HEK293T (cell line): ENCODE data around the gene MTF2.

ENCODE experiments used
- ARNT ChIP-seq: fragments of 450-650 bp; IDR thresholded peaks from 2 replicates; pipeline ENCODE4 v1.6.1; 2017; ENCODE audit warnings: mild to moderate bottlenecking
- BHLHE40 ChIP-seq: fragments of 450-650 bp; IDR thresholded peaks from 2 replicates; pipeline ENCODE4 v1.6.1; 2016; ENCODE audit warnings: mild to moderate bottlenecking, moderate library complexity, borderline replicate concordance
- CTBP1 ChIP-seq: fragments of 450-650 bp; IDR thresholded peaks from 2 replicates; pipeline ENCODE4 v1.6.1; 2016; ENCODE audit warnings: borderline replicate concordance
- ELF4 ChIP-seq: fragments of 450-650 bp; IDR thresholded peaks from 2 replicates; pipeline ENCODE4 v1.6.1; 2017; ENCODE audit warnings: antibody characterized with exemption
- FOXA1 ChIP-seq: fragments of 450-650 bp; IDR thresholded peaks from 2 replicates; pipeline ENCODE4 v1.6.1; 2016; ENCODE audit warnings: mild to moderate bottlenecking
- FOXK2 ChIP-seq: fragments of 450-650 bp; IDR thresholded peaks from 2 replicates; pipeline ENCODE4 v1.6.1; 2016; ENCODE audit warnings: mild to moderate bottlenecking
- FOXM1 ChIP-seq: fragments of 450-650 bp; IDR thresholded peaks from 2 replicates; pipeline ENCODE4 v1.6.1; 2017; ENCODE audit warnings: mild to moderate bottlenecking, borderline replicate concordance
- L3MBTL2 ChIP-seq: fragments of 450-650 bp; conservative IDR thresholded peaks from 2 replicates; pipeline ENCODE4 v1.6.1; 2016; ENCODE audit warnings: mild to moderate bottlenecking
- NFRKB ChIP-seq: fragments of 450-650 bp; IDR thresholded peaks from 2 replicates; pipeline ENCODE4 v1.6.1; 2016; ENCODE audit warnings: mild to moderate bottlenecking, moderate library complexity
- SP1 ChIP-seq: fragments of 450-650 bp; IDR thresholded peaks from 2 replicates; pipeline ENCODE4 v1.6.1; 2017
- SUZ12 ChIP-seq: fragments of 450-650 bp; IDR thresholded peaks from 2 replicates; pipeline ENCODE4 v1.6.1; 2016; ENCODE audit warnings: mild to moderate bottlenecking
- TARDBP ChIP-seq: fragments of 450-650 bp; IDR thresholded peaks from 2 replicates; pipeline ENCODE4 v1.6.1; 2016
- ZNF384 ChIP-seq: fragments of 450-650 bp; IDR thresholded peaks from 2 replicates; pipeline ENCODE4 v1.6.1; 2016
- TF ChIP-seq, protein P1 (sequence below): fragments of 450-650 bp; IDR thresholded peaks from 2 replicates; pipeline ENCODE4 v1.6.1; 2016

DNA sequence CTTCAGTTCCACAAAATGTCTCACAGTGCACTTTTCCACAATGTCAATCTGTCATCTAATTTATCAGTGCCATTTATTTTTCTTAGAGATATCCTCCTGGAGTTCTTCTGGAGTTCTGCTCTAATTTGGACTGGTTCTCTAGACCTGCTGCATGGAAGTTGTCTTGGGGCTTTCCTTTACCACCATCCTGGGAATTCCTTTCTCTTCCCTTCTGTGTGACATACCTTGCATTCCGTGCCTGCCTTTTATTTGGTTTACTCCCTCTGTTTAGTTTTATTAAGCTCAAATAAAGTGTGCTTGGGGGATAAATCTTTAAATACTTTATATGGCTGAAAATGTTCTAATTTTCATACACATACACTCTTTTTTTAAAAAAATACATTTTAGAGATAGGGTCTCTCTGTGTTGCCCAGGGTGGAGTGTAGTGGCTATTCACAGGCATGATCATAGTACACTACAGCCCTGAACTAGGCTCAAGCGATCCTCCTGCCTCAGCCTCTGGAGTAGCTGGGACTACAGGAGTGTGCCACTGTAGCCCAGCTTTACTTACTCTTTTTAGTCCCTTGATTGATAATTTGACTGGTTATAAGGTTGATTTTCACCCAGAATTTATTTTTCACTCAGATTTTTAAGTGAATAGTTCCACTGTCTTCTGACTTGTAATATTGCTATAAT is 14.4 kb downstream of the MTF2 start:
- TF ChIP-seq BHLHE40 (no peak), NFRKB (no peak), SP1 (no peak), ELF4 (no peak), FOXA1 (no peak), CTBP1 (no peak), FOXM1 (no peak), ZNF384 (no peak), FOXK2 (no peak), SUZ12 (no peak), ARNT (no peak), L3MBTL2 (no peak), TARDBP (no peak)
- TF ChIP-seq, protein P1, sequence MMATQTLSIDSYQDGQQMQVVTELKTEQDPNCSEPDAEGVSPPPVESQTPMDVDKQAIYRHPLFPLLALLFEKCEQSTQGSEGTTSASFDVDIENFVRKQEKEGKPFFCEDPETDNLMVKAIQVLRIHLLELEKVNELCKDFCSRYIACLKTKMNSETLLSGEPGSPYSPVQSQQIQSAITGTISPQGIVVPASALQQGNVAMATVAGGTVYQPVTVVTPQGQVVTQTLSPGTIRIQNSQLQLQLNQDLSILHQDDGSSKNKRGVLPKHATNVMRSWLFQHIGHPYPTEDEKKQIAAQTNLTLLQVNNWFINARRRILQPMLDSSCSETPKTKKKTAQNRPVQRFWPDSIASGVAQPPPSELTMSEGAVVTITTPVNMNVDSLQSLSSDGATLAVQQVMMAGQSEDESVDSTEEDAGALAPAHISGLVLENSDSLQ, result no peak
